Measurements from ENCODE around the gene PWWP2B. TPM values are rescaled to one million over a fixed set of nuclear protein-coding genes. Genes with fewer than 3 reads are reported as not detected.

The PWWP2B gene
- total and polyA plus RNA-seq, 2 experiments from 2014 or later, result 11.8 to 35.7 TPM

- Histone ChIP-seq H3K4me1 (ENCODE audit: low read depth) (peaks cover 29% of the 10 kb centered on the region), H3K4me3 (no peak overlapping the region)
These were observed 11.4 kb downstream of the PWWP2B start for GRCh38 chr10:132408367-132408781.

GRCh38 chr10:132408823-132409666 lies 12.0 kb downstream of the PWWP2B start:
- no peak for TF ChIP-seq CTCF (IDR thresholded peaks at IDR 0.05; ENCODE audit: low read depth, low read length)
- Histone ChIP-seq H3K36me3 (peaks cover 10% of the 10 kb centered on the region), H3K27ac (peak overlapping the region; percentile 27), H3K4me3 (no peak overlapping the region), H3K4me1 (ENCODE audit: low read depth) (peaks cover 36% of the 10 kb centered on the region), H3K27me3 (no peaks in the 10 kb centered on the region), H3K9me3 (ENCODE audit: low read depth) (no peaks in the 10 kb centered on the region)
- no peak for DNase-seq (ENCODE audit: low read depth in 1 of 2, low spot score in 1 of 2)

More at GRCh38 chr10:132408367-132408781, 11.4 kb downstream of the PWWP2B start:
- DNase-seq (ENCODE audit: low read depth in 1 of 2, low spot score in 1 of 2), result no peak
- H3K9me3 ChIP-seq (ENCODE audit: low read depth), result no peaks in the 10 kb centered on the region
- TF ChIP-seq CTCF (IDR thresholded peaks at IDR 0.05; ENCODE audit: low read depth, low read length), result no peak
- peaks cover 10% of the 10 kb centered on the region for H3K36me3 ChIP-seq
- H3K27me3 ChIP-seq, result no peaks in the 10 kb centered on the region
- peak overlapping the region; percentile 27 for H3K27ac ChIP-seq

GRCh38 chr10:132409667-132410028 lies 12.6 kb downstream of the PWWP2B start:
- no peak for DNase-seq (ENCODE audit: low read depth in 1 of 2, low spot score in 1 of 2)
- Histone ChIP-seq H3K4me3 (no peak overlapping the region), H3K27me3 (no peaks in the 10 kb centered on the region), H3K4me1 (ENCODE audit: low read depth) (peaks cover 42% of the 10 kb centered on the region), H3K36me3 (peaks cover 10% of the 10 kb centered on the region), H3K9me3 (ENCODE audit: low read depth) (no peaks in the 10 kb centered on the region), H3K27ac (no peak overlapping the region)
- no peak for TF ChIP-seq CTCF (IDR thresholded peaks at IDR 0.05; ENCODE audit: low read depth, low read length)

- TF ChIP-seq CTCF (IDR thresholded peaks at IDR 0.05; ENCODE audit: low read depth, low read length), result no peak
- peaks cover 6% of the 10 kb centered on the region for H3K36me3 ChIP-seq
- peaks cover 42% of the 10 kb centered on the region for H3K4me1 ChIP-seq (ENCODE audit: low read depth)
These were observed 13.2 kb downstream of the PWWP2B start for GRCh38 chr10:132410056-132410778.

GRCh38 chr10:132410779-132411532 lies 14.0 kb downstream of the PWWP2B start:
- peaks cover 42% of the 10 kb centered on the region for H3K4me1 ChIP-seq (ENCODE audit: low read depth)
- H3K27ac ChIP-seq, result peak overlapping the region; percentile 13
- no peak for DNase-seq (ENCODE audit: low read depth in 1 of 2, low spot score in 1 of 2)

More at GRCh38 chr10:132410056-132410778, 13.2 kb downstream of the PWWP2B start:
- H3K27ac ChIP-seq, result no peak overlapping the region
- H3K4me3 ChIP-seq, result no peak overlapping the region
- DNase-seq (ENCODE audit: low read depth in 1 of 2, low spot score in 1 of 2), result no peak
- H3K27me3 ChIP-seq, result no peaks in the 10 kb centered on the region
- no peaks in the 10 kb centered on the region for H3K9me3 ChIP-seq (ENCODE audit: low read depth)

More at GRCh38 chr10:132410779-132411532, 14.0 kb downstream of the PWWP2B start:
- no peaks in the 10 kb centered on the region for H3K27me3 ChIP-seq
- peaks cover 3% of the 10 kb centered on the region for H3K36me3 ChIP-seq
- TF ChIP-seq CTCF (IDR thresholded peaks at IDR 0.05; ENCODE audit: low read depth, low read length), result no peak
- no peak overlapping the region for H3K4me3 ChIP-seq
- H3K9me3 ChIP-seq (ENCODE audit: low read depth), result no peaks in the 10 kb centered on the region
